NB4 (cell line): ENCODE measurements around the gene KIF5C.

Experiments used
- DNase-seq: peaks from one replicate; pipeline ENCODE4 v3.0.0; 2010; ENCODE audit warnings: low read depth
- H3K4me3 ChIP-seq: one replicate; pipeline ENCODE4 v1.5.1; 2011; ENCODE audit warnings: mild to moderate bottlenecking, low read depth, low read length, moderate library complexity
- CTCF ChIP-seq: IDR thresholded peaks from one replicate; pipeline ENCODE4 v1.5.1; 2012; ENCODE audit warnings: low read depth, low read length
- MAX ChIP-seq: IDR thresholded peaks from 2 replicates; pipeline ENCODE4 v1.6.1; 2011; ENCODE audit warnings: low read depth, low read length
- MYC ChIP-seq: IDR thresholded peaks from 2 replicates; pipeline ENCODE4 v1.6.1; 2011; ENCODE audit warnings: low read depth, low read length
- POLR2A ChIP-seq: IDR thresholded peaks from 2 replicates; pipeline ENCODE4 v1.6.1; 2011; ENCODE audit warnings: mild to moderate bottlenecking; ENCODE audit not compliant: insufficient read length; ENCODE audit errors: extremely low read depth

Gene KIF5C

GRCh38 chr2:149028377-149028776, 153.3 kb downstream of the KIF5C start:
- TF ChIP-seq MYC: no peak
- no peak for TF ChIP-seq MAX
- TF ChIP-seq POLR2A: no peak
- no peak for TF ChIP-seq CTCF
- no peak overlapping the region for H3K4me3 ChIP-seq
- DNase-seq: no peak

GRCh38 chr2:149028891-149029290, 153.9 kb downstream of the KIF5C start:
- no peak for DNase-seq
- H3K4me3 ChIP-seq: no peak overlapping the region
- TF ChIP-seq CTCF (no peak), POLR2A (no peak), MYC (no peak), MAX (no peak)

GRCh38 chr2:149029307-149029965, 154.4 kb downstream of the KIF5C start:
- DNase-seq: no peak
- TF ChIP-seq CTCF (no peak), MAX (no peak), MYC (no peak), POLR2A (no peak)

GRCh38 chr2:149031396-149031795, 156.4 kb downstream of the KIF5C start:
- no peak overlapping the region for H3K4me3 ChIP-seq
- TF ChIP-seq CTCF (no peak), MYC (no peak), MAX (no peak), POLR2A (no peak)
- no peak for DNase-seq

More at GRCh38 chr2:149029307-149029965, 154.4 kb downstream of the KIF5C start:
- H3K4me3 ChIP-seq: no peak overlapping the region

- TF ChIP-seq MAX (no peak), CTCF (no peak), MYC (no peak), POLR2A (no peak)
- H3K4me3 ChIP-seq: no peak overlapping the region
- DNase-seq: no peak
Measured at GRCh38 chr2:149033716-149034115, 158.7 kb downstream of the KIF5C start.
